ENCODE results near the gene AQP10.
"Not testable (repeated sequence)": the region's sequence is repeated elsewhere in the genome, so short reads cannot be mapped to it uniquely, and the experiment has no call there.

Gene AQP10

GRCh38 chr1:154324669-154325582 is 4.0 kb downstream of the AQP10 start, which contains the start of gene ATP8B2:
Gene ATP8B2, plus strand, starts transcription at chr1:154325525. Its CDS starts 2,617 bp downstream, at chr1:154328142.
- no peak for FAIRE-seq

- FAIRE-seq, result no peak
Observed at GRCh38 chr1:154325583-154326545, 5.0 kb downstream of the AQP10 start.

GRCh38 chr1:154326546-154327465 is 5.9 kb downstream of the AQP10 start:
- no peak for FAIRE-seq

- FAIRE-seq, result no peak
Observed at GRCh38 chr1:154327466-154328317, 6.8 kb downstream of the AQP10 start.

GRCh38 chr1:154328318-154329151 is 7.6 kb downstream of the AQP10 start:
- no peak for FAIRE-seq

- FAIRE-seq, result no peak
Observed at GRCh38 chr1:154329152-154329521, 8.2 kb downstream of the AQP10 start.

GRCh38 chr1:154329551-154330131 is 8.7 kb downstream of the AQP10 start:
- no peak for FAIRE-seq

GRCh38 chr1:154330669-154331068 is 9.8 kb downstream of the AQP10 start:
- FAIRE-seq, result no peak

- no peak for FAIRE-seq
Observed at GRCh38 chr1:154334079-154335024, 13.5 kb downstream of the AQP10 start.

GRCh38 chr1:154335025-154335714 is 14.3 kb downstream of the AQP10 start:
- no peak for FAIRE-seq

- no peak for FAIRE-seq
Observed at GRCh38 chr1:154337253-154337894, 16.5 kb downstream of the AQP10 start.

- FAIRE-seq, result no peak
Observed at GRCh38 chr1:154338875-154339274, 18.0 kb downstream of the AQP10 start.

GRCh38 chr1:154341366-154341765 is 20.5 kb downstream of the AQP10 start:
- not testable (repeated sequence) for FAIRE-seq

GRCh38 chr1:154342132-154342531 is 21.2 kb downstream of the AQP10 start:
- FAIRE-seq, result no peak

GRCh38 chr1:154342836-154343472 is 22.1 kb downstream of the AQP10 start:
- no peak for FAIRE-seq

- FAIRE-seq, result no peak
Observed at GRCh38 chr1:154344977-154345837, 24.3 kb downstream of the AQP10 start.

Measured in colon (tissue), 2 donors.